Mesenchymal stem cell (in vitro differentiated cells and primary cell): ENCODE results near the gene TREML4. TPM values are rescaled to one million over a fixed set of nuclear protein-coding genes. Genes with fewer than 3 reads are reported as not detected.

ENCODE experiments used
- small RNA-seq: library from polyadenylated mRNA; stranded (forward); fragments of <200 nt; extraction: miRNeasy Mini kit (QIAGEN cat#:217004); gene quantifications from one replicate; pipeline ENCODE3, GENCODE V24; 2013; ENCODE audit warnings: low read depth

TREML4 gene

Small RNA genes lying within 50 kb of the gene (small RNA-seq; reads per million reads assigned to genes)
- not detected for gene AL391903.2
- gene AL391903.3 = not detected
- 0.86 reads per million for gene RNA5SP207
